HepG2 (cell line): ENCODE results near the gene NCOA3. TPM values are rescaled to one million over a fixed set of nuclear protein-coding genes. Genes with fewer than 3 reads are reported as not detected.

Experiments used
- ADNP ChIP-seq: sonication (generic); formaldehyde crosslinking; IDR thresholded peaks from 2 replicates; pipeline ENCODE4 v1.4.0; 2020; ENCODE audit warnings: missing genetic modification reagents
- ARID2 ChIP-seq: sonication (generic); formaldehyde crosslinking; IDR thresholded peaks from 2 replicates; pipeline ENCODE4 v1.8.1; 2022; ENCODE audit warnings: mild to moderate bottlenecking, missing genetic modification reagents, borderline replicate concordance
- ATF7 ChIP-seq, 2 experiments: fragments of 450-650 bp in 1 of 2; sonication (generic) in 1 of 2; formaldehyde crosslinking in 1 of 2; IDR thresholded peaks; 2 replicates each; pipeline versions ENCODE4 v1.4.0 to v1.6.1; 2016 to 2020; ENCODE audit warnings: antibody characterized with exemption in 1 of 2, mild to moderate bottlenecking in 1 of 2, missing genetic modification reagents in 1 of 2
- E2F2 ChIP-seq: sonication (generic); formaldehyde crosslinking; IDR thresholded peaks from 2 replicates; pipeline ENCODE4 v1.4.0; 2020; ENCODE audit warnings: missing genetic modification reagents, borderline replicate concordance
- E2F5 ChIP-seq: sonication (generic); formaldehyde crosslinking; conservative IDR thresholded peaks from 2 replicates; pipeline ENCODE4 v1.4.0; 2020; ENCODE audit warnings: missing genetic modification reagents
- MLLT10 ChIP-seq: sonication (generic); formaldehyde crosslinking; IDR thresholded peaks from 2 replicates; pipeline ENCODE4 v1.4.0; 2020; ENCODE audit warnings: missing genetic modification reagents
- NFYB ChIP-seq: sonication (generic); formaldehyde crosslinking; IDR thresholded peaks from 2 replicates; pipeline ENCODE4 v1.4.0; 2020; ENCODE audit warnings: missing genetic modification reagents
- PAXIP1 ChIP-seq: sonication (generic); formaldehyde crosslinking; conservative IDR thresholded peaks from 2 replicates; pipeline ENCODE4 v1.4.0; 2020; ENCODE audit warnings: mild to moderate bottlenecking, missing genetic modification reagents, moderate library complexity
- SMARCC2 ChIP-seq: fragments of 450-650 bp; IDR thresholded peaks from 2 replicates; pipeline ENCODE4 v1.6.1; 2017; ENCODE audit warnings: antibody characterized with exemption, mild to moderate bottlenecking
- TP53 ChIP-seq: sonication (generic); formaldehyde crosslinking; conservative IDR thresholded peaks from 2 replicates; pipeline ENCODE4 v1.4.0; 2020; ENCODE audit warnings: missing genetic modification reagents
- ZBTB38 ChIP-seq: sonication (generic); formaldehyde crosslinking; IDR thresholded peaks from 2 replicates; pipeline ENCODE4 v1.5.1; 2020; ENCODE audit warnings: mild to moderate bottlenecking, missing genetic modification reagents
- ZNF253 ChIP-seq: sonication (generic); formaldehyde crosslinking; IDR thresholded peaks from 2 replicates; pipeline ENCODE4 v1.8.0; 2022; ENCODE audit warnings: mild to moderate bottlenecking, missing genetic modification reagents, borderline replicate concordance
- ZNF343 ChIP-seq: sonication (generic); formaldehyde crosslinking; IDR thresholded peaks from 2 replicates; pipeline ENCODE4 v1.4.0; 2020; ENCODE audit warnings: mild to moderate bottlenecking, missing genetic modification reagents
- ZNF350 ChIP-seq: sonication (generic); formaldehyde crosslinking; IDR thresholded peaks from 2 replicates; pipeline ENCODE4 v1.4.0; 2020; ENCODE audit warnings: mild to moderate bottlenecking, low read depth, missing genetic modification reagents, borderline replicate concordance
- ZNF446 ChIP-seq: sonication (generic); formaldehyde crosslinking; IDR thresholded peaks from 2 replicates; pipeline ENCODE4 v1.5.0; 2020; ENCODE audit warnings: mild to moderate bottlenecking, missing genetic modification reagents
- ZNF549 ChIP-seq: sonication (generic); formaldehyde crosslinking; IDR thresholded peaks from 2 replicates; pipeline ENCODE4 v1.5.0; 2020; ENCODE audit warnings: missing genetic modification reagents
- ZNF572 ChIP-seq: sonication (generic); formaldehyde crosslinking; IDR thresholded peaks from 2 replicates; pipeline ENCODE4 v1.5.1; 2020; ENCODE audit warnings: mild to moderate bottlenecking, missing genetic modification reagents
- ZNF616 ChIP-seq: sonication (generic); formaldehyde crosslinking; IDR thresholded peaks from 2 replicates; pipeline ENCODE4 v1.5.0; 2020; ENCODE audit warnings: low read depth, mild to moderate bottlenecking, missing genetic modification reagents
- ZNF644 ChIP-seq: IDR thresholded peaks from 2 replicates; pipeline ENCODE4 v1.6.1; 2016; ENCODE audit warnings: low read depth
- ZNF7 ChIP-seq: IDR thresholded peaks from 2 replicates; pipeline ENCODE4 v1.6.1; 2016; ENCODE audit warnings: missing biosample characterization, missing genetic modification reagents
- polyA plus RNA-seq, 8 experiments: library from polyadenylated mRNA; depleted of rRNA in 3 of 8; stranded (reverse) in 7 of 8; unstranded in 1 of 8; fragments of >200 nt; fragmentation: Illumina TruSeq in 4 of 8; extraction: Trizol in 4 of 8; gene quantifications; 2 replicates each; pipeline versions ENCODE4 v1.2.1 to v1.2.3, GENCODE V29; 2011 to 2016; ENCODE audit warnings: low read depth in 4 of 8, missing spikeins in 1 of 8, mixed read lengths in 1 of 8; ENCODE audit not compliant: insufficient read depth in 1 of 8
- total RNA-seq, 5 experiments: library from RNA; depleted of rRNA; stranded (reverse); fragments of >200 nt; fragmentation: Illumina TruSeq; extraction: Trizol; gene quantifications; 2 replicates each; pipeline ENCODE4 v1.2.3, GENCODE V29; 2016; ENCODE audit warnings: low read depth in 1 of 5
- TF ChIP-seq, protein P1 (sequence below): sonication (generic); formaldehyde crosslinking; IDR thresholded peaks from 2 replicates; pipeline ENCODE4 v1.8.1; 2023; ENCODE audit warnings: mild to moderate bottlenecking, moderate library complexity, missing genetic modification reagents
- TF ChIP-seq, protein P2 (sequence below): sonication (generic); formaldehyde crosslinking; IDR thresholded peaks from 2 replicates; pipeline ENCODE4 v1.5.0; 2020; ENCODE audit warnings: missing genetic modification reagents, mild to moderate bottlenecking, borderline replicate concordance

NCOA3 gene
- total and polyA plus RNA-seq, 2 of the 13 experiments (the other 11 are each of a cell fraction or from before 2014, with no cell fraction given), result 35.0 to 56.8 TPM

DNA sequence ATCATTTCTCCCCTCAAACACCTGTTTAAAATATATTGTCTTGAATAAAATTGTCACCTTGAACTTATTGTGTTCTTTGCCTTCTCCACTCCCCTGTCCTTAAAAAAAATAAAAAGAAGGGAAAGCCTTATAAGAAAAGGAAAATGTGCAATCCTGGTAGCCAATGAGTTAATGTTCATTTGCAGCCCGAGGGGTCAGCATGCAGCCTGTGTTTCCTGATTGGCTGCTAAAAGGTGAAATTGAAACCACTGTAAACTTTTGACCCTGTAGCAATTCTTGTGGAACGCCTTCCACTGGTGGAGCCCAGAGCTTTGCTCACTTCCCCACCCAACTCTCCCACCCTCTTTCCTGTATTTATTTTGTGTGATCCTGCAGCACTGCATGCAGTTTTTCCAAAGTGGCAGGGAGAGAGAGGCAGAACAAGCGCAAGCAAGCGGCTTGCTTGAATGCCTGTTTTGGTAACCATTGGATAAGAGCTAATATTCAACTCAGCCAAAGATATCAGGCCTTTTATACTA lies 74.9 kb downstream of the NCOA3 start (continued):
- TF ChIP-seq PAXIP1 (CRISPR knock-in tag) (peak; percentile 68), ZNF350 (CRISPR knock-in tag) (no peak), ZNF572 (CRISPR knock-in tag) (no peak), ZNF549 (no peak), MLLT10 (CRISPR knock-in tag) (no peak), E2F5 (no peak), ARID2 (CRISPR knock-in tag) (no peak), TP53 (no peak), ZNF253 (no peak), ZBTB38 (CRISPR knock-in tag) (no peak), ZNF644 (peak; percentile 92), NFYB (CRISPR knock-in tag) (peak; percentile 97), ATF7 (IDR thresholded peaks at IDR 0.05) (no peak), ATF7 (CRISPR knock-in tag; IDR thresholded peaks at IDR 0.05) (no peak), E2F2 (CRISPR knock-in tag) (no peak), ZNF7 (CRISPR knock-in tag) (no peak), ZNF343 (CRISPR knock-in tag) (no peak), ZNF446 (CRISPR knock-in tag) (no peak), ADNP (CRISPR knock-in tag) (no peak), ZNF616 (no peak), SMARCC2 (no peak)
- TF ChIP-seq, protein P1, sequence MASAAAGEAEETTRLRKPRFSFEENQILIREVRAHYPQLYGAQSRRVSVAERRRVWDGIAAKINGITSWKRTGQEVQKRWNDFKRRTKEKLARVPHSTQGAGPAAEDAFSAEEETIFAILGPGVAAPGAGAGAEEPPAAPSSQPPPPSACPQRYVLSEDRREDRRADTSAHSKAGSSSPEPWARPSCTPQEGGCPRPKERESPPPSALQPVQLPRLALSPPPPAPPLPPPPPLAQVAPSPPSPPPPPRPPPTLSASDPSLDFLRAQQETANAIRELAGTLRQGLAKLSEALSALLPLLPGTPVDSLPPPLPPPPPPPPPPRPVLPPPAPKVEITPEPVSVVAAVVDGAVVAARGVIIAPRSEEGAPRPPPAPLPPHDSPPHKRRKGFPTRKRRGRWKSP, result peak; percentile 71; the same call in 1 of the 2 replicates
- TF ChIP-seq, protein P2, sequence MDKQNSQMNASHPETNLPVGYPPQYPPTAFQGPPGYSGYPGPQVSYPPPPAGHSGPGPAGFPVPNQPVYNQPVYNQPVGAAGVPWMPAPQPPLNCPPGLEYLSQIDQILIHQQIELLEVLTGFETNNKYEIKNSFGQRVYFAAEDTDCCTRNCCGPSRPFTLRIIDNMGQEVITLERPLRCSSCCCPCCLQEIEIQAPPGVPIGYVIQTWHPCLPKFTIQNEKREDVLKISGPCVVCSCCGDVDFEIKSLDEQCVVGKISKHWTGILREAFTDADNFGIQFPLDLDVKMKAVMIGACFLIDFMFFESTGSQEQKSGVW (CRISPR knock-in tag), result no peak
